HL-60 (cell line): Measurements from ENCODE around the gene PRMT3.

ENCODE experiments used
- DNase-seq, 2 experiments: peaks; one replicate each; pipeline ENCODE4 v3.0.0-alpha.2; 2010 to 2020; ENCODE audit warnings: low read depth in 1 of 2, low spot score in 1 of 2
- H3K27ac ChIP-seq: fragments of 250-450 bp; sonication (Bioruptor Pico); replicated peaks from 2 replicates; pipeline ENCODE4 v1.5.1; 2020; ENCODE audit warnings: mild to moderate bottlenecking, moderate library complexity
- H3K27me3 ChIP-seq: fragments of 250-450 bp; sonication (Bioruptor Pico); 2 replicates; pipeline ENCODE4 v1.5.1; 2021; ENCODE audit warnings: mild to moderate bottlenecking, moderate library complexity; ENCODE audit not compliant: insufficient read depth, poor library complexity, severe bottlenecking
- H3K4me3 ChIP-seq: replicated peaks from 2 replicates; pipeline ENCODE4 v1.5.1; 2011; ENCODE audit warnings: mild to moderate bottlenecking, control low read depth, low read length; ENCODE audit not compliant: insufficient read depth
- CTCF ChIP-seq: IDR thresholded peaks from one replicate; pipeline ENCODE4 v1.5.1; 2011; ENCODE audit warnings: low read length, control low read depth, inconsistent platforms; ENCODE audit not compliant: insufficient read depth
- GABPA ChIP-seq: IDR thresholded peaks from 2 replicates; pipeline ENCODE4 v1.6.1; 2012; ENCODE audit warnings: low read depth
- POLR2AphosphoS5 ChIP-seq: IDR thresholded peaks from 2 replicates; pipeline ENCODE4 v1.6.1; 2012; ENCODE audit warnings: low read depth
- REST ChIP-seq: IDR thresholded peaks from 2 replicates; pipeline ENCODE4 v1.6.1; 2012; ENCODE audit warnings: low read depth; ENCODE audit not compliant: insufficient replicate concordance
- SPI1 ChIP-seq: IDR thresholded peaks from 2 replicates; pipeline ENCODE4 v1.6.1; 2012; ENCODE audit warnings: low read depth, mild to moderate bottlenecking, borderline replicate concordance

PRMT3 gene

GRCh38 chr11:20351751-20352262, 35.7 kb upstream of the PRMT3 start:
- TF ChIP-seq SPI1 = no peak
- no peak for TF ChIP-seq REST
- no peak for TF ChIP-seq POLR2AphosphoS5
- no peak for TF ChIP-seq GABPA
- no peak for TF ChIP-seq CTCF
- no peak overlapping the region for H3K4me3 ChIP-seq
- H3K27ac ChIP-seq = no peak overlapping the region
- no peak for DNase-seq
- H3K27me3 ChIP-seq = no peaks in the 10 kb centered on the region

GRCh38 chr11:20353829-20354434, 33.6 kb upstream of the PRMT3 start:
- H3K27ac ChIP-seq = no peak overlapping the region
- H3K4me3 ChIP-seq = no peak overlapping the region
- H3K27me3 ChIP-seq = no peaks in the 10 kb centered on the region
- peak in 1 of 2 experiments; percentile 14 for DNase-seq
- TF ChIP-seq CTCF (peak; percentile 41), GABPA (no peak), SPI1 (no peak)

- Histone ChIP-seq H3K27ac (no peak overlapping the region), H3K4me3 (no peak overlapping the region), H3K27me3 (no peaks in the 10 kb centered on the region)
- peak; percentile 24 to 31 for DNase-seq
- peak; percentile 62 for TF ChIP-seq CTCF
- no peak for TF ChIP-seq GABPA
- TF ChIP-seq POLR2AphosphoS5 = no peak
These were observed 32.0 kb upstream of the PRMT3 start for GRCh38 chr11:20355221-20356219.

GRCh38 chr11:20357150-20357549, 30.4 kb upstream of the PRMT3 start:
- H3K27me3 ChIP-seq = no peaks in the 10 kb centered on the region
- no peak overlapping the region for H3K4me3 ChIP-seq
- H3K27ac ChIP-seq = no peak overlapping the region
- no peak for DNase-seq
- no peak for TF ChIP-seq REST
- no peak for TF ChIP-seq POLR2AphosphoS5
- no peak for TF ChIP-seq CTCF
- no peak for TF ChIP-seq GABPA
- TF ChIP-seq SPI1 = no peak
